Placental pericyte (primary cell): ENCODE measurements around the gene MAGEA9B. TPM values are rescaled to one million over a fixed set of nuclear protein-coding genes. Genes with fewer than 3 reads are reported as not detected.

Experiments used
- total RNA-seq: library from RNA; depleted of rRNA; stranded (reverse); fragments of >200 nt; gene quantifications from 2 replicates; pipeline ENCODE4 v1.2.3, GENCODE V29; 2012

Gene MAGEA9B, protein sequence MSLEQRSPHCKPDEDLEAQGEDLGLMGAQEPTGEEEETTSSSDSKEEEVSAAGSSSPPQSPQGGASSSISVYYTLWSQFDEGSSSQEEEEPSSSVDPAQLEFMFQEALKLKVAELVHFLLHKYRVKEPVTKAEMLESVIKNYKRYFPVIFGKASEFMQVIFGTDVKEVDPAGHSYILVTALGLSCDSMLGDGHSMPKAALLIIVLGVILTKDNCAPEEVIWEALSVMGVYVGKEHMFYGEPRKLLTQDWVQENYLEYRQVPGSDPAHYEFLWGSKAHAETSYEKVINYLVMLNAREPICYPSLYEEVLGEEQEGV
- total RNA-seq = not detected in 2 replicates

DNA sequence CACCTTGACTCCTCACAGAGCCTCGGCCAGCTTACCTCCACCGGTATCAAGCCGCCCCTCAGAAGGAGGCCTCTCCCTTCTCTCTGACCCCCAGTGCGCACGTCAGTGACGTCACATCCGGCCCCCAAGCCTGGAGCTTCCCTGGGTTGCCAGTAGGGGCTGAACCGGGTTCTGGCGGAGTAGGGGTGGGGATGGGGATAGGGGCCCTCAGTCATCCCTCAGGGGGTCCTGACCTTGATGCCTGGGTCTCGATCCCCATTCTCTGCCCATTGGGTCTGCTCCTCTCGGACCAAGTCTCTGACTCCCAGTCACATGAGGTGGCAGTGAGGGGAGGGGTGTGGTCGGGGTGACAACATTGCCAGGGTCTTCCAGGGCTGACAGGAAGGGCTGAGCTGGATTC lies at the start of gene MAGEA9B:
MAGEA9B (minus strand) TSS at position 101 of the 400 bp plus-strand sequence. CDS start 4,280 bp downstream, outside the sequence.

DNA sequence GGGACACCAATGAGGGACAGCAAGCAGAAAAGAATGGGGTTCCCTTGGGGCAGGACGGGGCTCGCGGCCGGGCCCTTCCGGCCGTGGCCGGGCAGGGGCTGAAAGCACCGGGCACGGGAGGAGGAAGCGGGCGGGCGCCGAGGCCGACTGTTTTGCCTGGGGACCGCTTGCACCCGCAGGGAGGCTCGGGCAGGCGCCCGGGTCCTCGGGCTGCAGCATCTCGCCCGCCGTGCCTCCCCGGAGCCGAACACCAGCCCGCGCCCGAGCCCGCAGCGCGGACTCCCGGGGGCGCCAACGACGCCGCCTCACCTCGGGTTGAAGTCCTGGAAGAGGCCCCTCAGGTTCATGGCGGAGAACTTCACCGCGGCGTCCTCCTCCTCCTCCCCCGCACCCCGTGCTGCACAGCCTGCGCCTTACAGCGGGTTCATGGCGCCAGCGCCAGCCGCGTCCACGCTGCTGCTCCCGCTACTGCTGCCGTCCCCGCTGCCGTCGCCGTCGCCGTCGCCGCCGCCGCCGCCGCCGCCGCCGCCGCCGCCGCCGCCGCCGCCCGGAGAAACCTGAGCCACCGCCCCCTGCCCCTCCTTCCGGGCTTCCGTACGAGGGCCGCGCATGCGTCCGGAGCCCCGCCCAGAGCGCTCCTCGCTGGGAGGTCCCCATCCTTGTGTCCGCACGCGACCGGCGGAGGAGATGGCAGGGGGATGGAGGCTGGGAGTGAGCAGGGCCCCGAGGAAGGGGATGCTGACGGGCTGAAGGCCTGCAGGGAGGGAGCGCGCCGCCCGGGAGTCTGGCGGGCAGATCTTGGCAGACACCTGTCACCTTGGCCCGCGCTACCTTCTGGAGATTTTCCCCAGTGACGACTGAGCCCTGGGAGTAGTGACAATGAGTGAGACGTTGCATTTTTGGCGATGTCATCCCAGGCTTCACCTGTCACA lies 44.2 kb upstream of the MAGEA9B start, which contains the start of gene TMEM185A:
TMEM185A (minus strand) TSS at position 559 of the 932 bp plus-strand sequence; CDS start at position 347, 212 bp downstream.

DNA sequence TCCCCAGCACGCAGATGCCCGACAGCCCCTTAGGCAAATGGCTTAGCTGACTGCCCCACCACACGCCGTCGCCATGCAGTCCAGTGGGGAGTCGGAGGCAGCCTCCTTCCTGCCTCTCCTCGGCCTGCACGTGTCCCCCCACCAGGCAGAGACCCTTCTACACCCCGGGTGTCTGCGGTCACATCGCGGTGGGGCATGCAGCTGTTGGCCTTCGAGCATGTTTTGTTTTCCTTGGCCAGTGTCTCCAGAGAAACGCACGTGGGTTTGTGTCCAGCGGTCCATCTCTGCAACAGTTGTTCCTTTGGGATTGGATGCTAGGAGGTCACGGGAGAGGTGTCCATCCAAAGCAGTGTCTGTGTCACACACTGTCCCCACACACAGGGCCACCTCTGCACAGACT lies 8.0 kb upstream of the MAGEA9B start, which contains the start of gene HSFX2:
HSFX2 (minus strand) TSS at position 101 of the 400 bp plus-strand sequence. CDS start 614 bp downstream, outside the sequence.

DNA sequence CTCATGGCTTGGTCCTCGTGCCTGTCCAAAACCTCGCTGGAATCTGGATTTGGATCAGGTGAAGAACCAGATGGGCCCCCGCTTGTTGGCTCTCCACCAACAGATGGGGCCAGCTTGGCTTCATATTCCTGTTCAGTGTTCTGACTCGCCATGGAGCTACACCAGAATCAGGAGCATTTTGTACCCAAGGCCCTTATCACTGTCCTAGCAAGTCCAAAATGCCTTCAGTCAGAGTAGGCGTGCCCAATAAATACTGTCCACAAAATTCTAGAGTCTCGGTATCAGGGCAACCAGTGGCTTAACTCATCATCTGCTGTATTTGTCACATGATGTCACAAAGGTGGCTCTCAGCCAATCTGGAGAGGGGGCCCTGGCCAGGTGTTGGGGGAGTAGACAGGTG lies 37.6 kb downstream of the MAGEA9B start, which contains the start of gene HSFX3:
HSFX3 (minus strand) TSS at position 224 of the 400 bp plus-strand sequence; CDS start at position 152, 72 bp downstream.

DNA sequence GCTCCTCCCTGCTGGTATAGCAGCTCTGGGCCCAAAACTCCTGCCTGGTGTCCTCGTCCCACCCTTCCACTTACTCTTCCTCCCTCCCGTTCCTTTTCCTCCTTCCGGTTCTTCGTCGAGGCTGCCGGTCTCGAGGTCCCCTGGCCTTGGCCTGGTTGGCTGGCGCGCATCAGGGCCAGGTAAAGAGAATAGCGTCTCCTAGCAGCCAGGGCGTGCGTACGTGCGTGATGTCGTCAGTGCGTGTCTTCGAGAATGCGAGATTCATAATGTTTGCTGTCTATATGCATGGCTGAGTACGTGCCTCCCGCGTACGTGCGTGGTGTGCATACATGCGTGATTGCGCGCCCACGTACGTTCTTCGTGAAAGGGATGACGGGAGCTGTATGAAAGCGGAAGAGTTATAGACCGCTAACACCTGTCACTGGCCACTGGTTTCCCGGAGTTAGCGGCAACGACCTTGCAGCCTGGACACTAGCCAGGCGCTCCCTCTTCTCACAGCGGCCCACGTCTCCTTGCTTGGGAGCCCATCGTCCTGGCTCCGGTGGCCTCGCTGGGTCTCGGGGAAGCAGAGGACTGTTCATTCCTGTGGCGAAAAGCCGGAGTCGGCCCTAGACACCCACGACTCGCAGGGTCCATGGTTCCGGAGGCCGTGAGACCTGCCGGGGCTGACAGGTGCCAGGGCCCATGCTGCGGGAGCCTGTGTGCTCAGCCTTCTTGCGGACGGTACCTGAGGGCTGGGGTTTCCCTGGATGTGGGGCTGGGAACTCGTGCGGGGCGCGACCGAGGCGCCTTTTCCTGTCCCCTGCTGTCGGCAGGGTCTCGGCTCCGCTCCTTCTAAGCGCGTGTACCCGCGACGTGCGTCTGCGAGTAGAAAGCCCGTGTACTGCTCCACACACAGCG lies 46.4 kb downstream of the MAGEA9B start, which contains the start of gene EOLA1:
EOLA1 (plus strand) TSS at position 392 of the 900 bp plus-strand sequence. CDS start 4,619 bp downstream, outside the sequence.

Other genes with a start within 250 kb of the MAGEA9B start
- gene IDS, start 82.2 kb downstream of the MAGEA9B start, total RNA-seq = 40.3 and 85.2 TPM in 2 replicates
- 13.6 and 13.8 TPM in 2 replicates for gene EOLA1, start 46.4 kb downstream of the MAGEA9B start, total RNA-seq
- gene HSFX3, start 37.5 kb downstream of the MAGEA9B start, total RNA-seq = not detected in 2 replicates
- 0.14 TPM in 1 of 2 replicates, not detected in the other for gene HSFX2, start 7.9 kb upstream of the MAGEA9B start, total RNA-seq
- gene TMEM185A, start 44.3 kb upstream of the MAGEA9B start, total RNA-seq = 14.6 and 16.2 TPM in 2 replicates
- gene MAGEA11, start 124.6 kb upstream of the MAGEA9B start, total RNA-seq = not detected in 2 replicates
- 0.29 and 0.88 TPM in 2 replicates for gene HSFX1, start 186.6 kb upstream of the MAGEA9B start, total RNA-seq
- not detected in 2 replicates for gene MAGEA9, start 194.5 kb upstream of the MAGEA9B start, total RNA-seq